Activated CD8-positive, alpha-beta T cell treated with anti-CD3 and anti-CD28 coated beads for 36 hours (primary cell): ENCODE data around the gene ZNF516. TPM values are rescaled to one million over a fixed set of nuclear protein-coding genes. Genes with fewer than 3 reads are reported as not detected.

Experiments used
- ATAC-seq: fragments of 200-7000 bp; cut with Tn5 transposase; one replicate; pipeline ENCODE4 v1.10.0; 2021; ENCODE audit warnings: mild to moderate bottlenecking, moderate library complexity
- CTCF ChIA-PET: fragments of 350-600 bp; sonication (Branson Sonifier 250); formaldehyde crosslinking; loops from one replicate; lab custom pipeline; 2021; ENCODE audit warnings: antibody characterized with exemption; lab: Charles Lee
- POLR2A ChIA-PET: fragments of 350-600 bp; sonication (Branson Sonifier 250); formaldehyde crosslinking; loops from one replicate; lab custom pipeline; 2021; ENCODE audit warnings: antibody characterized with exemption; lab: Charles Lee
- DNase-seq: peaks from one replicate; pipeline ENCODE4 v3.0.0-alpha.2; 2020
- H3K27ac Mint-ChIP-seq: one replicate; pipeline ENCODE4 v1.8.0; 2021; ENCODE audit warnings: mild to moderate bottlenecking, mixed read lengths
- H3K27me3 Mint-ChIP-seq: one replicate; pipeline ENCODE4 v1.8.0; 2021; ENCODE audit warnings: mixed read lengths
- H3K36me3 Mint-ChIP-seq: one replicate; pipeline ENCODE4 v1.8.0; 2021; ENCODE audit warnings: low read depth, mixed read lengths
- H3K4me1 Mint-ChIP-seq: one replicate; pipeline ENCODE4 v1.8.0; 2021; ENCODE audit warnings: low read depth, mixed read lengths
- H3K4me3 Mint-ChIP-seq: one replicate; pipeline ENCODE4 v1.8.0; 2021; ENCODE audit warnings: mild to moderate bottlenecking, moderate library complexity, mixed read lengths
- H3K9me3 Mint-ChIP-seq: one replicate; pipeline ENCODE4 v1.8.0; 2021; ENCODE audit warnings: mixed read lengths
- intact Hi-C: fragments of 100-400 bp; cut with micrococcal nuclease; formaldehyde crosslinking; loops from one replicate; pipeline ENCODE4 v1.10.0; 2022
- total RNA-seq, 2 experiments: library from RNA; stranded (reverse); gene quantifications; one replicate each; pipeline ENCODE4 v1.2.3, GENCODE V29; 2021
- TF ChIP-seq, protein P1 (sequence below): fragments of 200-600 bp; IDR thresholded peaks from one replicate; pipeline ENCODE4 v1.8.0; 2022; ENCODE audit warnings: antibody characterized with exemption, mild to moderate bottlenecking

The ZNF516 gene
- total RNA-seq, 2 experiments from 2014 or later: 7.0 to 10.5 TPM

DNA sequence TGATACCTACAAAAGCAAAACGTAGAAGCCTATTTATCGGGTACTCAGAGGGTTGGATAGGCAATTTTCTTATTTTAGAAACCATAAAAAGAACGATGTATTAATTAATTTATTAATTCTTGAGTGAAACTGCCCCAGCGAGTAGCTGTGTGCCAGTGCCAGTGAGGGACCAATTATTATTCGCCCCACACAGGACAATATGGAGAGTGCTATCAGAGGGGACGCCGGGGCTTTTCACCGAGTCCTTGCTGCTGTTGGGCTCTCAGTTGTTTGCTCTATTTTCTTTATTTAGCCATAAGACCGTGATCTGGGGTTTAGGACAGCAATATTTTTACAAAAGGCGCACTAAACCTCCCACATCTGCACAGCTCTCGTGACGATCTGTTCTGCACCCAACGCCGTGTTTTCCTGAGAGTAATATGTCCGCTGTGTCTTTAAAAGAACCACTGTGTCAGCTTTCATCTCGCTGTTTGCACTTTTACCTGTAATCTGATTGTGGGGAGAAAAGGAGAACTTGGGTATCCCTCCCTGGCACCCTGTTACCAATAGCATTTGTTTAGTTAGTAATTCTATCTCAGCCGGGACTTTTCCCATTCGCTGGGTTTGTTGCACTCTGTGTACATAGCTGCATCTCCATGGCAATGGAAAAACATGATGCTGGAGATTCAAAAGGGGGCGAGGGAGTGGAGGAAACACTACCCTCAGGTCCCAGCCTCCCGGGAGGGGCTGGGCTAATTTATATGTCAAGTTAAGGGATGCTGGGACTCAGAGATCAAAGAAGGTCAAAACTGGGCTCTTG is 30.1 kb upstream of the ZNF516 start:
- peaks cover 38% of the 10 kb centered on the region for H3K27me3 Mint-ChIP-seq
- no peaks in the 10 kb centered on the region for H3K36me3 Mint-ChIP-seq
- H3K9me3 Mint-ChIP-seq: no peaks in the 10 kb centered on the region
- H3K4me1 Mint-ChIP-seq: peaks cover 8% of the 10 kb centered on the region
- POLR2A ChIA-PET: no interaction called here
- no peak for DNase-seq
- H3K4me3 Mint-ChIP-seq: no peak overlapping the region
- intact Hi-C loops: no loop called here
- H3K27ac Mint-ChIP-seq: no peak overlapping the region
- TF ChIP-seq, protein P1, sequence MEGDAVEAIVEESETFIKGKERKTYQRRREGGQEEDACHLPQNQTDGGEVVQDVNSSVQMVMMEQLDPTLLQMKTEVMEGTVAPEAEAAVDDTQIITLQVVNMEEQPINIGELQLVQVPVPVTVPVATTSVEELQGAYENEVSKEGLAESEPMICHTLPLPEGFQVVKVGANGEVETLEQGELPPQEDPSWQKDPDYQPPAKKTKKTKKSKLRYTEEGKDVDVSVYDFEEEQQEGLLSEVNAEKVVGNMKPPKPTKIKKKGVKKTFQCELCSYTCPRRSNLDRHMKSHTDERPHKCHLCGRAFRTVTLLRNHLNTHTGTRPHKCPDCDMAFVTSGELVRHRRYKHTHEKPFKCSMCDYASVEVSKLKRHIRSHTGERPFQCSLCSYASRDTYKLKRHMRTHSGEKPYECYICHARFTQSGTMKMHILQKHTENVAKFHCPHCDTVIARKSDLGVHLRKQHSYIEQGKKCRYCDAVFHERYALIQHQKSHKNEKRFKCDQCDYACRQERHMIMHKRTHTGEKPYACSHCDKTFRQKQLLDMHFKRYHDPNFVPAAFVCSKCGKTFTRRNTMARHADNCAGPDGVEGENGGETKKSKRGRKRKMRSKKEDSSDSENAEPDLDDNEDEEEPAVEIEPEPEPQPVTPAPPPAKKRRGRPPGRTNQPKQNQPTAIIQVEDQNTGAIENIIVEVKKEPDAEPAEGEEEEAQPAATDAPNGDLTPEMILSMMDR: no peak
- CTCF ChIA-PET: no interaction called here
- no peak for ATAC-seq

DNA sequence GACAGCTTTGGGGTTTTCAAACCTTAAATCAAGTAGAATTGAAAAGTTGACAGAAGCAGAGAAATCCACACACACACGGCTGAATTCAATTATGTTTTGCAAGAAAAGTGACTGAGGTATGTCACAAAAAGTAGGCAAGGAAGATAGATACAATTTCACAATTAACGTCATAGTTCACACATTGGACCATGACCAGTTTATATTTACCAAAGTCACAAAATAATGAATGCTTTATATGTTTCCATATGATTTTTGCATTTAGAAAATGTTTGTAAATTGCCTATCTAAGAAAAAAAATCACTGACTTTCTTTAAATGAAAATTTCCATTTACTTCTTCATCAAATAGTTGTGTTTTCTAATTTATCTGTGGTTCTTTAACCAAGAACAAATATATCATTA is 29.4 kb upstream of the ZNF516 start:
- intact Hi-C loops: no loop called here
- Mint-ChIP-seq H3K4me1 (peaks cover 8% of the 10 kb centered on the region), H3K4me3 (no peak overlapping the region), H3K27me3 (peaks cover 40% of the 10 kb centered on the region), H3K36me3 (no peaks in the 10 kb centered on the region), H3K9me3 (no peaks in the 10 kb centered on the region), H3K27ac (no peak overlapping the region)
- DNase-seq (no peak), ATAC-seq (no peak)
- ChIA-PET CTCF (no interaction called here), POLR2A (no interaction called here)
- TF ChIP-seq, protein P1: no peak

DNA sequence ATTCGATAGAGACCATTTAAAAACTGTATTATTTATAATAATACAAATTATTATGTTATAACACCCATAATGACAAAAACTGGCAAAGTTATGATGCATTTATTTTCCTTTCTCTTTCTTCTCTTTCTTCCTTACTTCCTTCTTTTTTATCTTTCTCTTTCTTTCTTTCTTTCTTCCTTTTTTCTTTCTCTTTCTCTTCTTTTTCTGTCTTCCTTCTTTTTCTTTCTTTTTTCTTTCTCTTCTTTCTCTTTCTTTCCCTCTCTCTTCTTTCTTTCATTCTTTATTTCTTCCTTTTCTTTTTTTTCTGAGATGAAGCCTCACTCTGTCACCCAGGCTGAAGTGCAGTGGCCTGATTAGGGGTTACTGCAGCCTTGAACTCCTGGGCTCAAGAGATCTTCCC is 27.5 kb upstream of the ZNF516 start:
- Mint-ChIP-seq H3K27me3 (peaks cover 48% of the 10 kb centered on the region), H3K4me3 (no peak overlapping the region), H3K9me3 (no peaks in the 10 kb centered on the region), H3K36me3 (no peaks in the 10 kb centered on the region), H3K27ac (no peak overlapping the region), H3K4me1 (peaks cover 8% of the 10 kb centered on the region)
- TF ChIP-seq, protein P1: peak; percentile 44
- no peak for DNase-seq
- ChIA-PET POLR2A (no interaction called here), CTCF (no interaction called here)
- ATAC-seq: no peak
- intact Hi-C loops: no loop called here

DNA sequence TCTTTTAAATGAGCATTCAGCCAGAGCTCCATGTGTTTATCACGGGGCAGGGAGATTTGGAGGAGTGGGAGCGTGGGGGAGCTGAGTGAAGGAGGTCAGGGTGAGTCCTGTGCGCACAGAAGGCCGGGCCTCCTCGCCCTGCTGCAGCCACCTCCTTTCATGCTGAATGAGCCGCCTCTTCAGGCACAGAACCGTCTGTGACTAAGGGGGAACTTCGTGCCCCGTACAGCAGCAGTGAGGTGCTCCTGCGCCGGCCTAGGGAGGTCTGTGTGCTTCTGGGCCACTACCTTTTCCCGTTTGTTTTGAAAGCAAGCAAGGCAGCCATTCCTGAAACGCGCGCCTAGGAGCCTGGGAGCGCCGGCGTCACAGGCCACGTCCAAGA is 27.1 kb upstream of the ZNF516 start:
- CTCF ChIA-PET: no interaction called here
- H3K27me3 Mint-ChIP-seq: peaks cover 51% of the 10 kb centered on the region
- POLR2A ChIA-PET: no interaction called here
- no peaks in the 10 kb centered on the region for H3K9me3 Mint-ChIP-seq
- no peak for DNase-seq
- no peak for ATAC-seq
- no peaks in the 10 kb centered on the region for H3K36me3 Mint-ChIP-seq
- H3K27ac Mint-ChIP-seq: no peak overlapping the region
- no peak overlapping the region for H3K4me3 Mint-ChIP-seq
- peaks cover 8% of the 10 kb centered on the region for H3K4me1 Mint-ChIP-seq
- intact Hi-C loops: no loop called here
- TF ChIP-seq, protein P1: no peak

DNA sequence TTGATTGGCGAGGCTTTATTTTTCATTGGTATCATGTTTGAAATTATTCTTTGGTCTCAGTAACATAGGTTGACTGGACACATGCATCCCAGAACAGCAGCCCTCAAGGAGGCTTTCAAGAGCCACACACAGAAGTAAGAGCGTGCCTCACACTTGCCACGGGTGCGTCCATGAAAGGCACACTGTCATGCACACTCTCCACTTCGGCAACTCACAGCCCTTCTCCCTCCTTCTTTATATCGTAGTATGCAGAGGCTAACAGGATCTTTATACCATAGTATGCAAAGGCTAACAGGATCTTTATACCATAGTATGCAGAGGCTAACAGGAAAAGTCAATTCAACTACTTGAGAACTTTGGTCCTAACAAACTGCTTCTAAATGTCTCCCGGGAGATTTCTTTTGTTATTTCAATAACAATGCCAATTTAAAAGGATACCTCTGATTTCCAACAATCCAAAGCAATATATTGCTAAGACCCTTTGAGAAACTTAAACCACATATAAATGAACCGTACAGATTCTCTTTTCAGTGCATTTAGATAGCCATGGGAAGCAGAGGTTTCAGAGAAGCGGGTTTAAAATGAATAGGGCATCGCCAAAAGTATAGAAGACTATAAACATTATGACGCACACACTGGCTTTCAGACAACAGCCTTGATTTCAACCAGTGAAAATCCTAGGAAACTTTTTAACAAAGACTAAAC is 26.5 kb upstream of the ZNF516 start:
- peaks cover 46% of the 10 kb centered on the region for H3K27me3 Mint-ChIP-seq
- TF ChIP-seq, protein P1: no peak
- no peak for DNase-seq
- H3K27ac Mint-ChIP-seq: no peak overlapping the region
- no peaks in the 10 kb centered on the region for H3K36me3 Mint-ChIP-seq
- CTCF ChIA-PET: no interaction called here
- ATAC-seq: no peak
- intact Hi-C loops: no loop called here
- no peak overlapping the region for H3K4me3 Mint-ChIP-seq
- H3K9me3 Mint-ChIP-seq: no peaks in the 10 kb centered on the region
- H3K4me1 Mint-ChIP-seq: peaks cover 8% of the 10 kb centered on the region
- POLR2A ChIA-PET: no interaction called here
